GM19351 (cell line): ENCODE results near the gene GRIK5.
"Not testable (repeated sequence)": the region's sequence is repeated elsewhere in the genome, so short reads cannot be mapped to it uniquely, and the experiment has no call there.

ENCODE experiments used
- ATAC-seq: cut with Tn5 transposase; IDR thresholded peaks from one replicate; pipeline ENCODE4 v1.9.1; 2021; ENCODE audit warnings: mild to moderate bottlenecking, moderate library complexity; ENCODE audit not compliant: unreplicated experiment

The GRIK5 gene

DNA sequence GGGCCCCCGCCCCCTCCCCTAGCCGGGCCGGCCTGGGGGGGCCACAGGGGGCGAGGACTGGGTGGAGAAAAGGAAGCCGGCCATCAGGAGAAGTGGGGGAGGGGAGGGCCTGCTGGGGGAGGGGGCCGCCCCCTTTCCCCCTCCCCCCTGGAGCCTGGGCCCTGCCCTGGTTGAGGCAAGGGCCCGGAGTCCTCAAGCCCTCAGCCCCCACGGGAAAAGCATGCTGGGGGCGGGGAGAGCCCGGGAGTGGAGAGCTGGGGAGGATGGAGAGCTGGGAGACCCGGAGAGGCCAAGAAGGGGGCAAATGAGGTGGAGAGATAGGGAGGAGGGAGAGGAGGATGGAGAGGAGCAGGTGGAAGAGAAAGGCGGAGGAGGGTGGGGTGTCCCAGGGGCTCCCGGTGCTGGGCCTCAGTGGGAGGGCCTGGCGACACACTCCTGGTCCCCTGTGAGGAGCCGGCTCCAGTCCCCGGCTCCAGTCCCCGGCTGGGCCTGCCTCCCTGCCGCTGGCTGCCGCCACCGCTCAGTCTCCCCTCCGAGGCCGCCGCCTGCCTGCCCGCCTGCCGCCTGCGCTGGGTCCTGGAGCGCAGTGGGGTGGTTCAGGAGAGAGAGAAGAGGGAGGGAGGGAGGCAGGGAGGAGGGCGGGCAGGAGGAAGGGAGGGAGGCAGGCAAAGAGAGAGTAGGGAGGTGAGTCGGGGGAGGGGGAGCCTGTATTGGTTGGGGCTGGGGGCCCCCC, at the start of gene GRIK5:
Gene GRIK5 (minus strand): TSS at position 588 of the 733 bp plus-strand sequence. CDS start 4,436 bp downstream, outside the sequence.
- no peak for ATAC-seq

- ATAC-seq = no peak
These were observed 47.1 kb upstream of the GRIK5 start for GRCh38 chr19:42117076-42117475.

GRCh38 chr19:42116308-42117075, 46.5 kb upstream of the GRIK5 start:
- no peak for ATAC-seq

DNA sequence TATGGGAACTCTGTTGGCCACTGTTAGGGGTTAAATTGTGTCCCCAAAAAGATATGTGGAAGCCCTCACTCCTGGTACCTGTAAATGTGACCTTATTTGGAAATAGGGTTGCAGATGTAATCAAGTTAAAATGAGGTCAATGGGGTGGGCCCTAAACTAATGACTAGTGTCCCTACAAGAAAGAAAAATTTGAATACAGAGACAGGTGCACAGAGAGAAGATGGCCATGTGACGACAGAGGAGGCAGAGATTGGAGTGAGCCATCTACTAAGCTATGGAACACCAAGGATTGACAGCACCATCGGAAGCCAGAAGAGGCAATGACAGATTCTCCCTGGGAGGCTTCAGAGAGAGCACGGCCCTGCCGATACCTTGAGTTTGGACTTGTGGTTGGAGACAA, 45.7 kb upstream of the GRIK5 start:
- no peak for ATAC-seq

DNA sequence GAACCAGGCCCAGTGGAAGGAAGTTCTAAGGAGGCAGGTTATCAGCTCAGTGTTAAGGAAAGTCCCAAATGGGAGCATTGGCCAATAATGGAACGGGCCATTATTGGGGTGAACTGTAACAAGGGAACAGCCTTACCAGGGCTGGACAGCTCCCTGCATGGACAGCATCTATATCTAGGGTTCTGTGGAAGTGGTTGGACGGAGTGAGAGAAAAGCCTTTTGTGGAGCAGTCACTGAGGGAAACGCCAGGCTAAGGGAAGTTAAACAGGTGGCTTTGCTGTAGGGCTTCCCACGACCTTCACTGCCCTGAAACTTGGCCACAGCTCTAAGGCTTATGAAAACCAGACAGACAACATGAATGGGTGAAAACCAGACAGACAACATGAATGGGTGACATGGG, 45.2 kb upstream of the GRIK5 start:
- ATAC-seq = no peak

DNA sequence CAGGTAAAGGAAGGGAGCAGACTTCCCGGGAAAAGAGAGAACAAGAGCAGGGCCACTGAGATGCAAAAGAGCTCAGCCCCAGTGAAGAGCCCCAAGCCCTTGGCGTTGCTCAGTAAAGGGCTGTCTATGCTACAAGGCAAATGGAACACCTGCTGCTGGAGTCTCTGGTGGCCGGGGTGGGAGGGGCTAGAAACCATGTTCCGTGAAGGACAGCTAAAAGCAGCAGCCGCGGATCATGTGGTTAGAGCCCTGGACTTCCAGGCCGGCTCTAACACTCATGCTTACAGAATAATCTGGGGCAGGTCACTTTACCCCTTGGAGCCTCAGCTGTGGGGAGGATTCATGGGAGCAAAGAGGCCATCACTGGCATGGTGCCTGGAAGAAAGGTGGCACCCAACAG, 44.4 kb upstream of the GRIK5 start:
- ATAC-seq = peak; percentile 77

DNA sequence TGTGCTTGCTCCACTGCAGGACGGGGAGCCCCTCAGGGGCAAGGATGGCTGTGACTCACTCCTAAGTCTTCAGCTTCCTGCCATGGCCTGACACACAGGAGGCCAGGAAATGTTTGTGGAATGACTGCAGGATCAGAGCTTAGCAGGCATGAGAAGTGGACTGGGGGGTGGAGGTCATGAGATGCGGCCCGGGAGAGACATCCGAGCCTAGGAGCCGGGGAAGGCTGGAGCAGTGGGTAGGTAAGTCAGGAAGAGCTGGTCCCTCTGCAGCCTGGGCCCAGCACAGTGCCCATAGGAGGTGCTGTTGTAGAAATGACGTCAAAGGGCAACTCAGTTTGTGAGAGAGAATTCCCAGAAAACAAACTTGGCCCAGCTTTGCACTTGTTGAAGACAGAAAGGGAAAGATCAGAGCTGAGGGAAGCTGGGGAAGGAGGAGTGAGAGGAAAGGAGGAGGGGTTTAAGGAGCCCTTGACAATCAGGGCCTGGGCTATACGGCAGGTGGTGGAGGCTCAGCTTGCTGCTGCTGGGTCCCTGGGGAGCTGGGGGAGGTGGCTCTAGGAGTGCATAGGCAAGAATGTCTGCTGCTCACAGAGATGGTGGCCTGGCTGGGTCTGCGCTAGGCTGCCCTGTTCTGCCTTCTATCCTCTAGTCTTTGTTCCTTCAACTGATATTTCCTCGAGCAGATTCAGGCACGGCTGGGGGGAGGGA, 43.8 kb upstream of the GRIK5 start:
- peak; percentile 62 for ATAC-seq

- ATAC-seq = no peak
These were observed 41.8 kb upstream of the GRIK5 start for GRCh38 chr19:42111811-42112210.

DNA sequence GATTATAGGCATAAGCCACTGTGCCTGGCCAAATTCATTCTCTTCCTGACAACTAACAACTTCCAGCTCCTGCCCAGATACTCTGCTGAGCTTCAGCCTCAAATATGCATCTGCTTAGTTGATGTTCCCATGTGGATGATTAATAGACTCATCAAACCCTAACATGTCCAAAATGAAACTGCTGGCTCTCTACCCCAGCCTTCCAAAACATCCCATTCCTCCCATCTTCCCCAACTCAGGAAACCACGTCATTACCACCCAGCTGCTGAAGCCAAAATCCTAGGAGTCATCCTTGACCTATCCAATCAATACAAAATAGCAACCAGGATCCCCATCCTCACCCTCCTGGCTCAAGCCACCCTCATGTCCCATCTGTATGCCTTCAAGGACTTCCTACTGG, 41.4 kb upstream of the GRIK5 start:
- ATAC-seq = no peak

GRCh38 chr19:42110658-42111057, 40.7 kb upstream of the GRIK5 start:
- ATAC-seq = no peak

DNA sequence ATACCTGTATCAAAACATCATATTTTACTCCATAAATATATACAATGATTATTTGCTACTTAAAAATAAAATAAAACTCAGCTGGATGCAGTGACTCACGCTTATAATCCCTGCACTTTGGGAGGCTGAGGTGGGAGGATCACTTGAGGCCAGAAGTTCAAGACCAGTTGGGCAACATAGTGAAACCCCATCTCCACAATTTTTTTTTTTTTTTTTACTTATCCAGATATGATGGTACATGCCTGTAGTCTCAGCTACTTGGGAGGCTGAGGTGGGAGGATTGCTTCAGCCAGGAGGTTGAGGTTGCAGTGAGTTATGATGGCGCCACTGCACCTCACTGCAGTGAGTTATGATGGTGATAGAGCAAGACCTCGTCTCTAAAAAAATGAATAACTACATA, 39.9 kb upstream of the GRIK5 start:
- ATAC-seq = no peak

GRCh38 chr19:42108527-42109389, 38.8 kb upstream of the GRIK5 start:
- ATAC-seq = peak; percentile 68

GRCh38 chr19:42105368-42105767, 35.4 kb upstream of the GRIK5 start:
- ATAC-seq = no peak

DNA sequence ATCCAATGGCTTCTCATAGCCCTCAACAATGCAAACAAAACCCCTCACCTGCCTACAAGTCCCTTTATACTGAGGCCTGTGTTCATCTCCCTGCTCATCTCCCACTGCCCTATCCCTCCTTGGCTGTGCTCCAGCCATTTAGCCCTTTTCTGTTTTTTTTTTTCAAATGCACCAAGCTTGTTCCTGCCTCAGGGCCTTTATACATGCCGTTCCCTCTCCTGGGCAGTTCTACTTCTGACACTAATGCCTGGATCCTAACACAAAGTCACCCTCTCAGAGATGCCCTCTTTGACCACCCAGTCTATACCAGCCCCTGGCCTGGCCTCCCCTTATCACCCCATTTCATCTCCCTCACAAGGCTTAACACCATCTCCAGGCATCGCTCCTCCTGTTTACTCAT, 32.9 kb upstream of the GRIK5 start:
- no peak for ATAC-seq

GRCh38 chr19:42100241-42100640, 30.2 kb upstream of the GRIK5 start:
- not testable (repeated sequence) for ATAC-seq

GRCh38 chr19:42099336-42099925, 29.4 kb upstream of the GRIK5 start:
- ATAC-seq = no peak

GRCh38 chr19:42098781-42099180, 28.8 kb upstream of the GRIK5 start:
- no peak for ATAC-seq

GRCh38 chr19:42097461-42097860, 27.5 kb upstream of the GRIK5 start:
- ATAC-seq = no peak

DNA sequence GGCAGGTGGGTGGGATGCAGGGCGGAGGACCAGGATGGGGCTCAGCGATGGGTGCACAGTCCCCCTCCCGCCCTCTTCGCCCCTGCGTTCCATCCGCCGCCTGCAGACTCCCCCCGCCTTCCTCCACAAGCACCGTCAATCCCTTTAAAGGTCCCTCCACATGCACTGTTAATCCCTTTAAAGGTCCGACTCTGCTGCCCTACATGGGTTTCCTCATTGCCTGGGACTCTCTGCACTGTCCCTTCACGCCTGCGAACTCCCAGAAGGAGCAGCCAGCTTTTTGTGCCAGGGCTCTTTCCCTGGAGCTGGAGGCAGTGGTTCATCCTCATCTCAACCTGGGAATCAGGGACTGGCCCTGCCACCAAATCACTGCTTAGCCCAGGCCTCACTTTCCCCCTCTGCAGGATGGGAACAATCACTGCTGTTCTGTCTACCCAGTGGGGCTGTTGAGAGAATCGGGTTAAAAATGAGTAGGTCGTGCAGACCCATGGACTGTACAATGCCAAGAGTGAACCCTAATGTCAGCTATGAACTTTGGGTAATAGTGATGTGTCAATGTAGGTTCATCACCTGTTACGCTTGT, 26.3 kb upstream of the GRIK5 start:
- ATAC-seq = no peak

DNA sequence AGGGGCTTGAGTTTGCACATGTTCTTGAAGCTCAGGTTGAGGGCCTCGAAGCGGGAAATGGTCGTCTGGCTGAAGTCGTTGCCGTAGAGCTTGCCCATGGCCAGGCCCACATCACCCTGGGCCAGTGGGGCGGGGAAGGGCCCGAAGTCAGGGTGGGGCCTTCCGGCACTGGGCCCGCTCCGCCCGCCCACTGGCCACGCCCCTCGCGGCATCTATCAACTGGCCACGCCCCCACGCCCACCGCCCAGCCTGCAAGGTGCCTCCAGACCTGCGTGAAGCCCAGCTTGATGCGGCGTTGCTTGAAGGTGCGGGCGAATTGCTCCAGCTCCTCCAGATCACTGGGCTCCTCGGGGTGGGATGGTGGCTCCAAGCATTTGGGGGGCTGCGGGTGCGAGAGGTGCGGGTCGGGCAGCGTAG, 25.8 kb upstream of the GRIK5 start:
- ATAC-seq = no peak
